ENCODE measurements around the gene CCDC91.

DNA sequence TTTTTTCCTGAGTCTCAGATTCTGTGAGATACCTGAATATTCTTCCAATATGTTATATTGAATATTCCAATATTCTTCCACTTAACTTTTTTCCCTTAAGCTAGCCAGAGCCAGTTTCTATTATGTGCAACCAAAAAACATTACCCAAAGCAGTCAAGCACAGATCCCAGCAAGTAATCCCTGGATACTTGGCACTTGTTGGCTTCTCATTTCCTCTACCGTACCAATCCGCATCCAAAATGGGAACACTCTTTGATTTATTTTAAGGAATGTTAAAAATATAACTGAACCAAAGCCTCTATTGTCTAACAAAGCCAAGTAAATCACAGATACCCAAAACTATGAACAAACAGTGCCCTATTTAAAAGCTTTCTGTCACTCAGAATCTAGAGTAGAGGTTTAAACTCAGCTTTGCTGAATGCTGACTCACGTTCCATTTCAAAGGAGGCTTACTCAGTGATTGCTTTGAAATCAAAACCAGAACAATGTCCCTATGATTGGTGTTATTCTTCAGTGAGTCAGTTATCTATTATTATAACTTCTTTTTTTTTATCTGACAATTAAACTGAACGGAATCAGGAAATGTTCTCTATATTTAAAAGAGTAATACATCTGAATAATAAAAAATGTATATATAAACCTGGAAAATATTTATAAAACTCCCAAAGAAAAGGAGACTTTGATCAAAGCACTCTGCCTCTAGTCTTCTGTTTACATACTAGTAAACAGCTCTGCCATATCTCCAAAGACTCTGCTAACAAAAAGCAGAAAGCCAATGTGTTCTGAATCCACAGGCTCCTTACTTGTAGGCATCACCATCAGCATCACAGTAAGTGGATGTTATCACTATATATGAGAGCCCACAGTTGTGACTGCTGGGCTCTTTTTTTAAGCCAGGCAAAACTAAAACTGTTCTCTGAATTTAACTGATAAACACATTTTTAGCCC lies 360.8 kb downstream of the CCDC91 start:
- TF ChIP-seq, protein P1, sequence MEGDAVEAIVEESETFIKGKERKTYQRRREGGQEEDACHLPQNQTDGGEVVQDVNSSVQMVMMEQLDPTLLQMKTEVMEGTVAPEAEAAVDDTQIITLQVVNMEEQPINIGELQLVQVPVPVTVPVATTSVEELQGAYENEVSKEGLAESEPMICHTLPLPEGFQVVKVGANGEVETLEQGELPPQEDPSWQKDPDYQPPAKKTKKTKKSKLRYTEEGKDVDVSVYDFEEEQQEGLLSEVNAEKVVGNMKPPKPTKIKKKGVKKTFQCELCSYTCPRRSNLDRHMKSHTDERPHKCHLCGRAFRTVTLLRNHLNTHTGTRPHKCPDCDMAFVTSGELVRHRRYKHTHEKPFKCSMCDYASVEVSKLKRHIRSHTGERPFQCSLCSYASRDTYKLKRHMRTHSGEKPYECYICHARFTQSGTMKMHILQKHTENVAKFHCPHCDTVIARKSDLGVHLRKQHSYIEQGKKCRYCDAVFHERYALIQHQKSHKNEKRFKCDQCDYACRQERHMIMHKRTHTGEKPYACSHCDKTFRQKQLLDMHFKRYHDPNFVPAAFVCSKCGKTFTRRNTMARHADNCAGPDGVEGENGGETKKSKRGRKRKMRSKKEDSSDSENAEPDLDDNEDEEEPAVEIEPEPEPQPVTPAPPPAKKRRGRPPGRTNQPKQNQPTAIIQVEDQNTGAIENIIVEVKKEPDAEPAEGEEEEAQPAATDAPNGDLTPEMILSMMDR (IDR thresholded peaks at IDR 0.05): no peak
- no peak for TF ChIP-seq POLR2A (IDR thresholded peaks at IDR 0.05)
